CD4-positive, alpha-beta T cell treated with Interleukin-1 beta for 1 hour (primary cell): ENCODE data around the gene CYP2W1.

Experiments
- DNase-seq, 2 donors: peaks; one replicate each; pipeline ENCODE4 v3.0.0-alpha.2; 2020 to 2022

CYP2W1 gene

DNA sequence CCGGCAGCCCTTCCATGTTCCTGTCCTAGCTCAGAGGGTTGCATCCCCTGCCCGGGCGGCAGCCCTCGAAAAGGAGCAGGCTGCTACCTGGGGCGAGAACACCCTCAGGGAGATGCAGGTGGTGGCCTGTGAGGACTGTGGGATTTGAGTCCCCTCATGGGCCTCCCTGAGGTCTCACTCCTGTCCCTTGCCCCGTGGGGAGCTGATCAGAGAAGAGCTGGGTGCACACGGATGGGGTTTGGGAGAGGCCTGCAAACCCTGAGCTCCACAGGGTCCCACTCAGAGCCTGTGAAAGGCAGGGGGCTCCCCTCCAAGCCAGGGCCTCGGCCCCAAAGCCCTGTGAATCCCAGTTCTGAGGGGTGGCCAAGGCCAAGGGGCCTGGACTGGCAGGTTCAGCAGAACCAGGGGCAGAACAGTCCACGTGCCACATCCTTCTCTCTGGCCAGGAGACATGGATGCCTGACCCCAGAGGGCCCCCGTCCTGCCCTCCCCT lies 424 bp upstream of the CYP2W1 start:
- no peak for DNase-seq

DNA sequence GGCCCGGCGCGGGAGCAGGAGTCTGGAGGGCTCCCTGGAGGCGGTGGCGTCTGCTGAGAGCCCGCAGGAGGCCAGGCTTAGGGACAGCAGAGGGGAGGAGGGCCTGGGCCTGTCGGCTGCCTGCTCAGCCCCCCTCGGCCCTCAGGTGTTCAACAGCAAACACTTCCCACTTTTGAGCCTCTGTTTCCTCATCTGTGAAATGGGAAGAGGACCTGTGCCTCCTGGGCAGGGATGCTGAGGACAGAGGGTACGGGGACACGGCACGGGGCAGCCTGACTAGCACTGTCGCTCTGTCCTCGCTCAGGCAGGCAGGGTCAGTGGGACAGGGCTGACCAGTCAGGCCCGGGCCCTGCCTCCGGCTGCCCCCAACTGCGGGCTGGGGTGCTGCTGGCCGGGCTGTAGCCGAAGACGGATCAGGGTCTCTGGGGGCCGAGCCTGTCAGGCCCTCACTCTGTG lies 663 bp downstream of the CYP2W1 start:
- no peak for DNase-seq

DNA sequence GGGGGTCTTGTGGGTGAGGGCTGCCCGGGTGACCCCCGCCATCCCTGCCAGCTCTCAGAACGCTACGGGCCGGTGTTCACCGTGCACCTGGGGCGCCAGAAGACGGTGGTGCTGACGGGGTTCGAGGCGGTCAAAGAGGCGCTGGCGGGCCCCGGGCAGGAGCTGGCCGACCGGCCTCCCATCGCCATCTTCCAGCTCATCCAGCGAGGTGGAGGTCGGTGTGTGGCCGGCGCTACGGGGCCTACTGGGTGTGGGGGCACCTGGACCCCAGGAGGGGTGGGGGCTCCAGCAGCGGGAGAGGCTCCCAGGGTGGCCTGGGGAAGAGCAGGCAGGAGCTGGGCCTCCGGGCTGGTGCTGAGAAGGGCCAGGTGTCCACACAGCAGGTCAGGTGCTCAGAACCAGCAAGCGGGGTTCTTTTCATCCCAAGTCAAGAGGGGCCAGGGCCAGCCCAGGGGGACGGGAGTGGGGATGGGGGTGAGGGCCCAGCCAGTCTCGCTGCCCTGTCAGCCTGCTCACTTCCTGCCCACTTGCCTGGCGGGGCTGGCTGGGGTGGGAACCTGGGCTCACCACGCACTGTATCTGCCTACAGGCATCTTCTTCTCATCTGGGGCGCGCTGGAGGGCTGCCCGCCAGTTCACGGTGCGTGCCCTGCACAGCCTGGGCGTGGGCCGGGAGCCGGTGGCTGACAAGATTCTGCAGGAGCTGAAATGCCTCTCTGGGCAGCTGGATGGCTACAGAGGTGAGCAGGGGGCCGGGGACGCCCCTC lies 1.6 kb downstream of the CYP2W1 start:
- no peak for DNase-seq

DNA sequence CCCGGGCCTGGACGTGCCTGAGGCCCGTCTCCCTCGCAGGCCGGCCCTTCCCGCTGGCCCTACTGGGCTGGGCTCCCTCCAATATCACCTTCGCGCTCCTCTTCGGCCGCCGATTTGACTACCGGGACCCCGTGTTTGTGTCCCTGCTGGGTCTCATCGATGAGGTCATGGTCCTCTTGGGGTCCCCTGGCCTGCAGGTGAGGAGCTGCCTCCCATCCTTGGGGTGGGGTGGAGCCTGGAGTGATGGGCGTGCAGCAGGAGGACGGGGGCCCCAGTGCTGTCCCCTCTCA lies 2.1 kb downstream of the CYP2W1 start:
- no peak for DNase-seq

DNA sequence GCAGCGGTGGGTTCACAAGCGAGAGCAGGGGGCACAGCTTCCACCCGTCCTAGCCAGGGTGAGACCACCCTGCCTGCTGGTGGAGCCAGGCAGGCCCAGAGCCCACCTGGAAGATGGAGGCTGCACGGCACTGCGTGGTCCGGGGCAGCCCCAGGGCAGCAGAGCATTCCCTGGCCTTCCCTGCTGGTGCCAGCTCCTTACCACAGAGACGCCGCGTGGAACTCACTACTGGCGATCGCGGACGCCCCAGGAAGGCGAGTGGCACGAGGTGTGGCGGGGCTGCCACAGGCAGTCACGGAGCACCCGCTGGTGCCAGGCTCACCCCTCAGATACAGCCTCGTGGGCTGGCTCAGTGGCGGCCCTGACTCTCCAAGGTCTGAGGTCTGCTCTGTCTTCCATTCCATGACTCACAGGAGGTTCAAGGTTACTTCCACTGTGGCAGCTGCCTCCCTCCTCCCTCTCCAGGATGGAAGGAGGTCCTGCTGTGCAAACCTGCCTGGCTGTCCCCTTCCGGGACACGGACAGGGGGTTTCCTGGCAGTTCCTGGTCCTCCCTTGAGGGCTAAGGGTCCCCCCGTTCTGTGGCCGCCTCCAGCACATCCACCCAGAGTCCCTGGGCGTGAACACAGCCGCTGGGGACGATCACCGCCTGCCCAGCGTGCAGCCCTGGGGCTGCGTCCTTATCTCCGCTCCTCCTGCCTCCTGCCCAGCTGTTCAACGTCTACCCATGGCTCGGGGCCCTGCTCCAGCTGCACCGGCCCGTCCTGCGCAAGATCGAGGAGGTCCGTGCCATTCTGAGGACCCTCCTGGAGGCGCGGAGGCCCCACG lies 3.1 kb downstream of the CYP2W1 start:
- no peak for DNase-seq

DNA sequence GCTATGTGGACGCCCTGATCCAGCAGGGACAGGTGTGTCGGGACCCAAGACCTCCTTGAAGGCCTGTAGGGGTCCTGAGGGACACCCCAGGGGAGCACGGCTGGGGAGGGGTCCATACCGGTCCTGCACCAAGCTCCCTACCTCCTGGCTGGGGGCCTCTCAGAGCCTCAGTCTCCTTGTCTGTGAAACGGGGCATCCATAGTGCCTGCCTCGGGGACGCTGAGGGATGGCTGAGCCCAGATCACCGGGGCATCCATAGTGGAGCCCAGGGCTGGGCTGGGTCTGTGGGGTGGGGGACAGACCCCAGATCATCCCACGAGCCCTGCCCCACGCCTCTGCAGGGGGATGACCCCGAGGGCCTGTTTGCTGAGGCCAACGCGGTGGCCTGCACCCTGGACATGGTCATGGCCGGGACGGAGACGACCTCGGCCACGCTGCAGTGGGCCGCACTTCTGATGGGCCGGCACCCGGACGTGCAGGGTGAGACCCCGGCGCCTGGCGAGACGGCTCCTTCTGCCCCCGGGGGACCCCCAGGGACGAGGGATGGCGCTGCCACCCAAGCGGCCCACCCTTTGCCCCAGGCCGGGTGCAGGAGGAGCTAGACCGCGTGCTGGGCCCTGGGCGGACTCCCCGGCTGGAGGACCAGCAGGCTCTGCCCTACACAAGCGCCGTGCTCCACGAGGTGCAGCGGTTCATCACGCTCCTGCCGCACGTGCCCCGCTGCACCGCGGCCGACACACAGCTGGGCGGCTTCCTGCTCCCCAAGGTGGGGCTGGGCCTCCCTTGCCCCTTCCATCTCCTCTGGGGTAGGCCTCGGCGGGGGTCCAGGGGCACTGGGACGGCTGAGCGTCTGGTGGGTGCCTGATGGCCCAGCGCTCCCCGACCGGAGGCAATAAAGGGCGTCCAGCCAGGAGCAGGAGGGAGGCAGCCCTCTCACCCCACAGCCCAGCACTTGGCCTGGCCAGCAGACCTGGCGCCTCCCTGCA lies 4.1 kb downstream of the CYP2W1 start:
- no peak for DNase-seq

DNA sequence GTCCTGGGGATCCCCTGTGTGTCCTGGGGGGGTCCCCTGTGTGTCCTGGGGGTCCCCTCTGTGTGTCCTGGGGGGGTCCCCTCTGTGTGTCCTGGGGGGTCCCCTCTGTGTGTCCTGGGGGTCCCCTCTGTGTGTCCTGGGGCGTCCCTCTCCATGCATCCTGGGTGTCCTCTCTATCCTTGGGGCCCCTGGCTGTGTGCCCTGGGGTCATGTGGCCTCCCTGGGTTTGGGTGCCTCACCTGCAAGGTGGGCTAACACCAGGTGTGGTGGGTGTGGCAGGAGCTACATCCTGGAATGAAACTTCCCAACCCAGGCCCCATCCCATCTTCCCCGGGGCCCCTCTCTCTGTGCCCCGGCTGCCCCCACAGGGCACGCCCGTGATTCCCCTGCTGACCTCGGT lies 4.9 kb downstream of the CYP2W1 start:
- no peak for DNase-seq

DNA sequence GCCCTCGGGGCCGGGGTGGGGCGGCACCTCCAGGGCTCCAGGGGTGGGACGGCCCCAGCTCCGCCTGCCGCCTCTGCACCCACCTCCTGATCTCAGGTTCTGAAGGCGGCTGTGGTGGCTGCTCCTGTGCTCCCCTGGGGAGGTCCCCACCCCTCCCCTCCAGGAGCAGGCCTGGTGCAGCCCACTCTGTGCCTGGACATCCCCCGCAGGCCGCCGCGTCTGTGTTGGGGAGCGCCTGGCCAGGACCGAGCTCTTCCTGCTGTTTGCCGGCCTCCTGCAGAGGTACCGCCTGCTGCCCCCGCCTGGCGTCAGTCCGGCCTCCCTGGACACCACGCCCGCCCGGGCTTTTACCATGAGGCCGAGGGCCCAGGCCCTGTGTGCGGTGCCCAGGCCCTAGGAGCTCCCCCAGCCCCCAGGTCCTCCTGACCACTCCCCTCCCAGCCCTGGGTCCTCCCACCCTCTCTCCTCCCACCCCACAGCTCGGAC lies 5.5 kb downstream of the CYP2W1 start:
- no peak for DNase-seq

DNA sequence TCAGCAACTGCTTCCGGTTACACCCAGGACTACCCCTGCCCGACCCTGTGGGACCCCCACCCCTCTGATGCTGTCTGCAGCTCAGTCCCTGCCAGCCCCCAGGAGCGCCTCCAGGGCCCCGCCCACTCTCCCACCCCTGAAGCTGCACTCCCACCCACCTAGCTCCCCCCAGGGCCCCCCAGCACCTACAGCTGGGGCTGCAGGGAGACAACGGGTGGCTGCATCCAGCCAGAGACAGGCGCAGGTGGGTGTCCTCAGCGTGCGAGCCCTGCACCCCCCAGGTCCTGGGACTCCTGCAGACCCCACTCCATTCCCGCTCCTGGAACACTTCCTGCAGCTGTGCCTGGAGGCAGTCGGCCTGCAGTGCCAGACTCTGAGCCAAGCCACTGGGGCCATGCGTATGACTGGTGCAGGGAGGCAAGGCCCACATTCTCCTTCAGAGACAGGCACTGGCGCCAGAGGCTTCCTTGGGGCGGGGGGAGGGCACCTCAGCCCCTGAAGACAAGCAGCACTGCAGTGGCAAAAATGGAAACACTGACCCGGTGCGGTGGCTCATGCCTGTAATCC lies 6.1 kb downstream of the CYP2W1 start:
- no peak for DNase-seq

DNA sequence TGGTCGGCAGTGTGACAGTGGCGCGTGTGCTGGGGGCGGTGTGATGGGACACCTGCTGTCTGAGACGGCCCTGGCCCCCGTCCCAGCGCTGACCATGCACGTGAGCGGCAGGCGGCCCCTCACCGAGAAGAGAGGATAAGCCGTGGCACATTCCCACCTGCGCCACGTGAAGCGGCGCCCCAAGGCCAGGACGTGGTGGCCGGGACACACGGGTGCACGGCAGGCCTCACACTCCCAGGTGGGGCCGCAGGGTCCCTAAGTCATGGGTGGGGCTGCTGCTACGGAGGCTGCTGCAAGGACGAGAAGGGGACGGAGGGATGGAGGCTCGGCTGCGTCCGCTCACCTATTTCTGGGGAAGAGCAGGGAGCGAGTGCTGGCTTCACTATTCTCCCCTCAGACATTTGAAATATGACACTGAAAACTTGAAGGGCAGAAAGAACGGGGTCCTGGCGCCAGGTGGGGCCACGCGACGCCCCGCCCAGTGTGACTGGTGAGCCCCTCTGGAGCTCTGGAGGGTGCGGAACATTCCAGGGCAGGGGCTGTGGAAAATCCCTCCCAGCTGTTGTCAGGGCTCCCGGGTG lies 7.5 kb downstream of the CYP2W1 start:
- DNase-seq: no peak

DNA sequence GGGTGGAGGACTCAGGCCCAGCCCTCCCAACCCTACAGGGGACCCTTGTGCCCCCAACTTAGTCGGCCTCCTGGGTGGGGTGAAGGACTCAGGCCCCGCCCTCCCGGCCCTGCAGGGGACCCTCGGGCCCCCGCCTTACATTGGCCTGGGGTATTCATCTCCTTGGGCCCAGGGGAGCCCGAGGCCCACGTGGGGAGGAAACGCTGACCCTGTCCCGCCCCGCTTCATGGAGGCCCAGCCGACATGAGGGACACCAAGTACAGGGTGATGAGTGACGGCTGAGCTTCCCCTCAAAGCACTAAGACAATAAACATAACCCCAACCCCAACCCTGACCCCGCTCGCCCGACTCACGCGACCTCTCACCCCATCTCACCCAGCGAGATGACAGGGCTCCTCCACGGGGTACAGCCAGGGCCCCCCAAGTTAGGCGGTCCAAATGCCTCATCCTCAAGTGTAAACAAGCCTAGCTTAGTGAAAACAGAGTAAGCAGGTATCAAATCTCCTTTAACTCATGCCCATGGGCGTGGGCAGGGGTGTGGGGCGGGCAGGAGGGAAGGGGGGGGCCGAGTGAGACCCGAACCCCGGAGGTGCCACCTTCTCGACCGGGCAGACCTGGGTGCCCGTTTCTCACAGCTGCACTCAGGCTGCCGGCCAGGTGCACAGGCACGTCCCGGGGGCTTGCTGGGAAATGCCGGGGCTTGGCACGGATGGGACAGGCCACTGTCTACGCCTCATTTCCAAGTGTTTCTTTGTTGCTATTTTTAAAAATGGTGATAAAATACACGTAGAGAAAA lies 8.2 kb downstream of the CYP2W1 start:
- no peak for DNase-seq

DNA sequence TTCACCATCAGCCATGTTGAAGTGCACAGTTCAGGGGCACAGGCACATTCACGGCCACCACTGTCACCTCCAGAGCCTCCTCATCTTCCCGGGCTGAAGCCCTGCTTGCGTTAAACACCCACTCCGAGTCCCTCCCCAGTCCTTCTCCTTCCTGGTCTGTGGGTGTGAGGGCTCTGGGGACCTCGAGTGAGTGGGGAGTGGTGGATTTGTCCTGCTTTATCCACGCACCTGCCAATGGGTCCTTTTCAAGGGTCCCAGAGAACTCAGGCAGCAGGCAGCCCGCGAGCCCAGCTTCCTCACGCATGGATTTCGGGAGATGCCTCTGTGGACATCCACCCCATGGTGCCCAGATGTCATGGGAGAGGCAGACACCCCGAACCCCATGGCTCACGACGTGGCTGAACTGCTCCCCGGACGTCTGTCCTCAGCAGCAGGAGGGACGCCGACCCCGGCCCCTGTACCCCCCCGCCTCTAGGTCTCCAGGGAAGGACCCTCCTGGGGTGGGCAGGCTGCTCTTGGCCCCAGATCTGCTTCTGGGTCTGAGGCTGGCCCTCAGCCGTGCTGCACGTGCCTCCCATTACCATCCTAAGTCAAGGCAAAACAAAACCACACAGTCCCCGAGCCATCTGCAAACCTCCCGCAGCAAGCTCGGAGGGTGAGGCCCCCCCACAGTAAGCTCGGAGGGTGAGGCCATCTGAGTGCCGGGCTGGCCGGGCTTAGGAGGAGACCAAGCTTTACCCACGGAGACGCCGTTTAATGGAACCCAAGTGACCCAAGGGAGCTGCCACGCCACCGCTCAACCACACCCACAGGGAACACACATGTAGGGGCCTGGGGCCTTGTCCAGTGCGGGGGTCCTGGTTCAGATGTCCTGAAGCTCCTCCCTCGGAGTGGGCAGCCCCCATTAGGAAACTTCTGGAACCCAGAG lies 9.0 kb downstream of the CYP2W1 start:
- DNase-seq: no peak

DNA sequence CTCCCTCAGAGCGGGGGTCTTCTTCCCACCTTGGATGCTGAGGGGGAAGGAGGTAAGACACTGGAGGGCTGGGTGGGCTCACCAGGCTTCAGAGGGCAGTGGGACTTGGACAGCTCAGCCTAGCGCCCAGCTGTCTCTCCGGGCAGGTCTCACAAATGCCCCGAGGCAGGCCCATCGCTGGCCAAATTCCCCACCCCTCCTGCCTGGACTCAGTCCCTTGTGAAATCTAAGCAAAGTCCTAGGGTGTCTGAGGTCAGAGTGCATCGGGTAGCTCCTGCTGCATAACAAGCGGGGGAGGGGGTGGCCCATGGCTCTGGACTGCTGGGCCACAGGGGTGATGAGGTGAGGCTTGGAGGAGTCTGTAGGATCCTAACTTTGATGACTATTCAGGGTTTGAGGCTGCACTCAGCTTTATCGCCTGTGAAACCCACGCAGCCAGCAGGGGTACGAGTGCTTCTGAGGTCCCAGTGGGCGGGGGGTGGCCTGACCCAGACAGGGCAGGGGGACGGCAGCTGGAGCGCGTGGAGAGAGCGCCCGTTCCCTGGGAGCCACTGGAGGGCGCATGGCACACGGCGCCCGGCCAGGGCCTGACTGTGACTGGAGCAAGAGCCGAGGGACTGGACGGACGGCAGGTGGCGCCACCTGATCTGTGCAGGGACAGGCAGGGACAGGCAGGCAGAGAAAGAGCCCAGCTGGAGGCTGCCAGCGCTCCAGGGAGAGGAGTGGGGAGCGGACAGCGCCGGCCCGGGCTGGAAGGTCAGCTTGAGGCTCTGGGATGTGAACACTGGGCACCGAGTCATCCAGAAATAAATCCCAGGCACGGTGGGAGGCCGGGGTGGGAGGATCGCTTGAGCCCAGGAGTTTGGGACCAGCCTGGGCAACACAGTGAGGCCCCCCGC lies 10.0 kb downstream of the CYP2W1 start:
- DNase-seq: peak; percentile 93 to 95

DNA sequence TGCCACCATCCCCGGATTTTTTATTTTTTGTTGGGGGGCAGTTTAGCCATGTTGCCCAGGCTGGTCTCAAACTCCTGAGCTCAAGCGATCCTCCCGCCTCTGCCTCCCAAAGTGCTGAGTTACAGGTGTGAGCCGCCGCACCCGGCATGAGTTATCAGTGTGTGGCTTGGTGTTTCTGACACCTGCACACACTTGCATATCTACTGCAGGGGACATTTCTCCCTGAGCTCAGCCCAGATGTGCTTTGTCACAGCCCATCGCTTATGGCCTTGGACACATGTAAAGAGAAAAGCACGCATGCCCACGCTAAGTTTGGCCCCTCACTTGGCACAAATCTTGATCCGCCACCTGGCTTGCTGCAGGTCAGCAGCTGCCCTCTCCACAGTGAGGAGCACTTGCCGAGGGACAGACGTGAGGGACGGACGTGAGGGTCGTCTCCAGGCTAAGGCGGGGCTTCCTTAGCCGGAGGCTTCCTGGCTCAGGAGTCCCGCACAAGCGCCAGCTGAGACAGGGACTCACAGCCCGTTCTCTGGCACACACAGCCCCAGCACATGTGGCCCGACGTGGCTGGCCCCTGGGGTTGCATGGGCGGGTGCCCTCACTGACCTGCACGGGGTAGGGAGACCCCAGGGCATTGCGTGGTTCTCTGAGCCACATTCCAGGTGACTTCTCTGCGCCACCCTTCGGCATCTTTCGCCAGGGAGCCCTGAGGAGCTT lies 11.8 kb downstream of the CYP2W1 start:
- no peak for DNase-seq

DNA sequence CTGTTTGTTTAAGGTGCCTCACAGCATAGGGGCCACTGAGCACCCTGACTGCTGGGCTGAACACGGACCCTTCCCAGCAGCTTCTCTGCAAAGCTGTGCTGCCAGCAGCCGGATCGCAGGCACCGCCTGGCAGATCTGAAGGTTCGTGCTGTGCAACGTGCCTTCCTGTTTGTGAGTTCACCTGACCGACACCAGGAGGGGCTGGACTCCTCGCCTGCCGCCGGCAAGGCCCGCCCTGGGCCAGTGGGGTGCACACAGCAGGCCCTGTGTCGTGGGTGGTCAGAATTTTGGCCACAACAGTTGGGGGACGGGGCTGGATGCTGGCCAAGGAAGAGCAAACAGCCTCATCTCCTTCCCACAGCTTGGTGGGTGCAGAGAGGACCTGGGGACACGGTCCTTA lies 12.6 kb downstream of the CYP2W1 start:
- no peak for DNase-seq

DNA sequence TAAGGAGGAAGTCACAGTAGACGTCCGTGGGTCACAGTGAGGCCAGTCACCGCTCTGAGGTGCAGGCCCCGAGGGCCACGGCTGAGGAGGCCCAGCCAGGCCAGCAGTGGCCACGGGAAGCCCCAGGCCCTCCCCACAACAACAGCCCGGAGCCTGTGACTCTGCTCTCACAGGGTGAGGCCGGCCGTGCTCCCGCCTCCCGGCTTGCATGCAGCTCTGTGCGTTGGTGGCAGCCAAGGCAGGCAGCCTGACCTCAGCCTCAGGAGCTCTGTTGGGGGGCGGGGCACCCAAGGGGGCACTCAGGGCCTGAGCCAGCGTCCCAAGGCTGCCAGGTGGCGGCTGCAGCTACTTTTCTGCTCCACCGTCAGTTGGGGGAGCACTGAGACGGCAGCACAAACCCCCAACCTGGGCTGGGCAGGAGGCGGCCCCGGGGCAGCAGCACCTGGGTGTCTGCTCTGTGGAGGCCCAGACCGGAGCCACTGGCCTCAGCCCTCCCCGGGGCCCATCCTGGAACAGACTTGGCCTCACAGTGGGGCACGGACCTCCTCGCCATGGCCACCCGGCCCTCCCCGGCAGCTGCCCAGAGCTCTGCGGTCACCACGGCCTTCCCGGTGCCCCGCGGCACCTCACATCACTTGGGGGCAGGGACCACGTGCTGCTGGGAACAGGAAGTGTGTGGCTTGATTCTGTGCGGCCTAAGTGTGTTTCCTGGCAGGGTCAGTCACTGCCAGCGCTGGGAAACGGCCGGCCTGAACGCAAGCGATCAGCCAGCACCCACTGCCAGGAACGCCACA lies 13.3 kb downstream of the CYP2W1 start:
- no peak for DNase-seq
